Thyroid gland (tissue), 4 donors: ENCODE results near the gene TMEM127.

Experiments used
- POLR2A ChIP-seq, 2 donors: fragments of 450-650 bp; IDR thresholded peaks; one replicate each; pipeline ENCODE4 v1.6.1; 2017; ENCODE audit warnings: antibody characterized with exemption in 2 of 2, mild to moderate bottlenecking in 2 of 2, moderate library complexity in 1 of 2
- TF ChIP-seq, protein P1 (sequence below), 6 experiments: fragments of 200-600 bp in 3 of 6; fragments of 450-650 bp in 3 of 6; sonication (generic) in 3 of 6; IDR thresholded peaks; one replicate each; pipeline ENCODE4 v1.5.1; 2016 to 2019; ENCODE audit warnings: antibody characterized with exemption in 6 of 6, mild to moderate bottlenecking in 2 of 6, inconsistent platforms in 1 of 6, moderate library complexity in 1 of 6

DNA sequence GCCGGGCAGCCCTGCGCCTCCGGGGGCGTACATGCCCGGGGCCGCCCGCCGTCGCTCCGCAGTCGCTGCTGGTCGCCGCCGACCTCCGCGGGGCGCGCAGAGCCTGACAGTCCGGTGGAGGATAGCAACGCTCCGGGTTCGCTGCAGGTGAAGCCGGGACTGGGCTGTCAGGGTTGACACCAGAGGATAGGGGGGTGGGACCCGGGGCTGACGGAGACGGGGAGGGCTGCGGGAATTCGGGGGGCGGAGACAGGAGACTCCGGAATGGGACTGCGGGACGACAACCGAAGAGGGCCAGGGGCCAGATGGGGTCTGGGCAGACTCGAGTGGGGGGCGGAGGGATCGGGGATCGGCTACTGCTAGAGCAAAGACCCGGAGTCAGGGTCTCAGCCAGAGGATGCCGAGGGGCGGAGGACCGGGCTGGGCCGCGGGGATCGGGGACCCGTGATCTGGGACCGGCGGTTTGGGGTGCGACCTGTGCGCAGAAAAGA, 403 bp downstream of the TMEM127 start:
- no peak for TF ChIP-seq POLR2A (IDR thresholded peaks at IDR 0.05)
- TF ChIP-seq, protein P1, sequence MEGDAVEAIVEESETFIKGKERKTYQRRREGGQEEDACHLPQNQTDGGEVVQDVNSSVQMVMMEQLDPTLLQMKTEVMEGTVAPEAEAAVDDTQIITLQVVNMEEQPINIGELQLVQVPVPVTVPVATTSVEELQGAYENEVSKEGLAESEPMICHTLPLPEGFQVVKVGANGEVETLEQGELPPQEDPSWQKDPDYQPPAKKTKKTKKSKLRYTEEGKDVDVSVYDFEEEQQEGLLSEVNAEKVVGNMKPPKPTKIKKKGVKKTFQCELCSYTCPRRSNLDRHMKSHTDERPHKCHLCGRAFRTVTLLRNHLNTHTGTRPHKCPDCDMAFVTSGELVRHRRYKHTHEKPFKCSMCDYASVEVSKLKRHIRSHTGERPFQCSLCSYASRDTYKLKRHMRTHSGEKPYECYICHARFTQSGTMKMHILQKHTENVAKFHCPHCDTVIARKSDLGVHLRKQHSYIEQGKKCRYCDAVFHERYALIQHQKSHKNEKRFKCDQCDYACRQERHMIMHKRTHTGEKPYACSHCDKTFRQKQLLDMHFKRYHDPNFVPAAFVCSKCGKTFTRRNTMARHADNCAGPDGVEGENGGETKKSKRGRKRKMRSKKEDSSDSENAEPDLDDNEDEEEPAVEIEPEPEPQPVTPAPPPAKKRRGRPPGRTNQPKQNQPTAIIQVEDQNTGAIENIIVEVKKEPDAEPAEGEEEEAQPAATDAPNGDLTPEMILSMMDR (IDR thresholded peaks at IDR 0.05): no peak
